ENCODE measurements around the gene MUC21. TPM values are rescaled to one million over a fixed set of nuclear protein-coding genes. Genes with fewer than 3 reads are reported as not detected.
"Not testable (repeated sequence)": the region's sequence is repeated elsewhere in the genome, so short reads cannot be mapped to it uniquely, and the experiment has no call there.

The MUC21 gene
- total RNA-seq, 3 donors from 2014 or later, result 0.12 TPM; not detected in 2

DNA sequence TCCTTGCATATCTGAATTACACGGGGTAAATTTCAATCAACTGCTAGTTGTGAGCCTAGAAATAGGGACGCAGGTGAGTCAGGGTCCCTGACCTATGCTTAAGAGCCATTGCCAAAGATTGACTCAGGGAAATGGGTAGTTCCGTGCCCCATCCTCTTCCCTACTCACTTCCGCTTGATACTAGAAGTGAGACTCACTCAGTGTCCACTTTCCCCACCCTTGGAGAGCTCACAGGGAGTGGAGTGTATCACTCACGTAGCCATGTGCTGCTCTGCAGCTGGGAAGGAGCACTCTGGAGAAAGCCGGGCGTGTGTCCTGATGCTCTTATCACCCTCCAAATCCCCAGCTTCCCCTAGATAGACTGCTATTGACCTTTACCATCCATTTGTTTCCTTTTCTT lies 26.2 kb downstream of the MUC21 start:
- H3K4me3 ChIP-seq, result no peak overlapping the region

DNA sequence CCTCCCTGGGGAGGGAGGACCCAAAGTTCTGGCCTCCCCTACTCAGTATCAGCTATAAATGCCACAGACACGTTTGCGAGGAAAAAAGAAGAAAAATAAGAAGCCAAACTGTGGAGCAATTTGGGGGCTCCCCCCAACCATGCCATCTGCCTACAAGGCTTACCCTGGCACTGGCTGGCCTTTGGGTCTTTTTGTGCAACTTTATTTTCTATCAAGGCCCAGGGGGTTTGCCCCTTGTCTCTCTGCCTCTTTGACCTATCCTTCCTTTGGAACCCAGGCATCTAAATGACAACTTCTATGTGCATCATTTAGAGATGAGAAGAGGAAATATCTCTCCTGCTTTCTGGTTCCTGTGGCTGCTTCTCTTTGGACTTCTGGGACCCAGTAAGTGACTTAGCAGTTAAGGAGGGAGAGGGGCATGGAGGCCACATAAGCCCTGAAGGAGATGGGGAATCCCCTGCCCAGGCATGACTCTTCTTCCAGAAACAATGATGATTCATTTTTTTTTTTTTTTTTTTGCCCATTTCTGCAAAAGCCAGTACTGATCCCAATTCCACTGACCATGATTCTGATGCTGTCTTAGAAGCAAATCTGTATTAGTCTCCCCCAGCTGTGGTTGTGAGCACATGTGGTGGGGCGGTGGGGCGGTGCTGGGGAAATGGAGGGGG lies 27.0 kb downstream of the MUC21 start, which contains the start of gene MUC22:
Gene MUC22, plus strand, starts transcription at position 82 of the 668 bp plus-strand sequence. Its CDS starts 233 bp downstream, at position 315.
- no peaks in the 10 kb centered on the region for H3K36me3 ChIP-seq (ENCODE audit: low read depth)
- H3K9me3 ChIP-seq, result no peaks in the 10 kb centered on the region
- TF ChIP-seq, protein P1, sequence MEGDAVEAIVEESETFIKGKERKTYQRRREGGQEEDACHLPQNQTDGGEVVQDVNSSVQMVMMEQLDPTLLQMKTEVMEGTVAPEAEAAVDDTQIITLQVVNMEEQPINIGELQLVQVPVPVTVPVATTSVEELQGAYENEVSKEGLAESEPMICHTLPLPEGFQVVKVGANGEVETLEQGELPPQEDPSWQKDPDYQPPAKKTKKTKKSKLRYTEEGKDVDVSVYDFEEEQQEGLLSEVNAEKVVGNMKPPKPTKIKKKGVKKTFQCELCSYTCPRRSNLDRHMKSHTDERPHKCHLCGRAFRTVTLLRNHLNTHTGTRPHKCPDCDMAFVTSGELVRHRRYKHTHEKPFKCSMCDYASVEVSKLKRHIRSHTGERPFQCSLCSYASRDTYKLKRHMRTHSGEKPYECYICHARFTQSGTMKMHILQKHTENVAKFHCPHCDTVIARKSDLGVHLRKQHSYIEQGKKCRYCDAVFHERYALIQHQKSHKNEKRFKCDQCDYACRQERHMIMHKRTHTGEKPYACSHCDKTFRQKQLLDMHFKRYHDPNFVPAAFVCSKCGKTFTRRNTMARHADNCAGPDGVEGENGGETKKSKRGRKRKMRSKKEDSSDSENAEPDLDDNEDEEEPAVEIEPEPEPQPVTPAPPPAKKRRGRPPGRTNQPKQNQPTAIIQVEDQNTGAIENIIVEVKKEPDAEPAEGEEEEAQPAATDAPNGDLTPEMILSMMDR (IDR thresholded peaks at IDR 0.05), result no peak
- intact Hi-C loops (cut with DNase I, micrococcal nuclease), result no loop called here
- no peaks in the 10 kb centered on the region for H3K4me1 ChIP-seq (ENCODE audit: low read depth)
- no peak for DNase-seq
- no peak within 1 kb of the TSS for H3K4me3 ChIP-seq
- no peak for ATAC-seq

More for the DNA sequence above, 26.2 kb downstream of the MUC21 start:
- H3K36me3 ChIP-seq (ENCODE audit: low read depth), result no peaks in the 10 kb centered on the region
- H3K4me1 ChIP-seq (ENCODE audit: low read depth), result no peaks in the 10 kb centered on the region
- ATAC-seq (no peak), DNase-seq (no peak)
- intact Hi-C loops (cut with DNase I, micrococcal nuclease), result no loop called here
- TF ChIP-seq, protein P1 (IDR thresholded peaks at IDR 0.05), result no peak
- no peaks in the 10 kb centered on the region for H3K9me3 ChIP-seq

DNA sequence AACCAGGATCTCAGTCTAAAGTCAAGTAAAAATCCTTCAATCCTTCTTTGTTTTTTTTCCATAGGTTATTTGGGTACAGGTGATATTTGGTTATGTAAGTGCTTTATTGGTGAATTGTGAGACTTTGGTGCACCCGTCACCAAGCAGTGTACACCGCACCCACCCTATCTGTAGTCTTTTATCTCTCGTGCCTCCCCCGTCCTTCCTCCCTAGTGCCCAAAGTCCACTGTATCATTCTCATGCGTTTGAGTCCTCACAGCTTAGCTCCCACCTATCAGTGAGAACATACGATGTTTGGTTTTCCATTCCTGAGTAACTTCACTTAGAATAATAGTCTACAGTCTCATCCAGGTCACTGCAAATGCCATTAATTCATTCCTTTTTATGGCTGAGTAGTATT lies 27.6 kb downstream of the MUC21 start:
- intact Hi-C loops (cut with DNase I, micrococcal nuclease), result no loop called here
- DNase-seq (no peak), ATAC-seq (no peak)
- no peaks in the 10 kb centered on the region for H3K9me3 ChIP-seq
- TF ChIP-seq, protein P1 (IDR thresholded peaks at IDR 0.05), result no peak
- H3K4me3 ChIP-seq, result no peak overlapping the region
- H3K36me3 ChIP-seq (ENCODE audit: low read depth), result no peaks in the 10 kb centered on the region
- H3K4me1 ChIP-seq (ENCODE audit: low read depth), result no peaks in the 10 kb centered on the region

DNA sequence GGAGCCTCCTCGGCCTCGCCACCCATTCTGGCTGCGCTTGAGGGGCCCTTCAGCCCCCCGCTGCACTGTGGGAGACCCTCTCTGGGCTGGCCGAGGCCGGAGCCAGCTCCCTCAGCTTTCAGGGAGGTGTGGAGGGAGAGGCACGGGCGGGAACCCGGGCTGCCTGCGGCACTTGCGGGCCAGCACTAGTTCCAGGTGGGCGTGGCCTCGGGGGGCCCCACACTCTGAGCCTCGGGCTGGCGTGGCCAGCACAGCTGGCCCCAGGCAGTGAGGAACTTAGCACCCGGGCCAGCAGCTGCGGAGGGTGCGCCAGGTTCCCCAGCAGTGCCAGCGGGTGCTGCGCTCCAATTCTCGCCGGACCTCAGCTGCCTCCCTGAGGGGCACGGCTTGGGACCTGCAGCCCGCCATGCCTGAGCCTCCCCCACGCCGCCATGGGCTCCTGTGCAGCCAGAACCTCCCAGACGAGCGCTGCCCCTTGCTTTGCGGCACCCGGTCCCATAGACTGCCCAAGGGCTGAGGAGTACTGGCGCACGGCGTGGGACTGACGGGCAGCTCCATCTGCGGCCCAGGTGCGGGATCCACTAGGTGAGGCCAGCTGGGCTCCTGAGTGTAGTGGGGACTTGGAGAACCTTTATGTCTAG lies 33.3 kb downstream of the MUC21 start:
- intact Hi-C loops (cut with DNase I, micrococcal nuclease), result no loop called here
- H3K4me3 ChIP-seq, result no peak overlapping the region
- ATAC-seq (no peak), DNase-seq (no peak)
- H3K36me3 ChIP-seq (ENCODE audit: low read depth), result no peaks in the 10 kb centered on the region
- TF ChIP-seq, protein P1 (IDR thresholded peaks at IDR 0.05), result no peak
- H3K4me1 ChIP-seq (ENCODE audit: low read depth), result no peaks in the 10 kb centered on the region
- no peaks in the 10 kb centered on the region for H3K9me3 ChIP-seq

DNA sequence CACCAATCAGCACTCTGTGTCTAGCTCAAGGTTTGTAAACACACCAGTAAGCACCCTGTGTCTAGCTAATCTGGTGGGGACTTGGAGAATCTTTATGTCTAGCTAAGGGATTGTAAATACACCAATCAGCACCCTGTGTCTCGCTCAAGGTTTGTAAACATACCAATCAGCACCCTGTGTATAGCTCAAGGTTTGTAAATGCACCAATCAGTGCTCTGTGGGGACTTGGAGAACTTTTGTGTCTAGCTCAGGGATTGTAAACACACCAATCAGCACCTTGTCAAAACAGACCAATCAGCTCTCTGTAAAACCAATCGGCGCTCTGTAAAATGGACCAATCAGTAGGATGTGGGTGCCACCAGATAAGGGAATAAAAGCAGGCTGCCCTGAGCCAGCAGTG lies 33.9 kb downstream of the MUC21 start:
- H3K4me3 ChIP-seq; intact Hi-C loops (cut with DNase I, micrococcal nuclease); ATAC-seq; H3K4me1 ChIP-seq (ENCODE audit: low read depth); H3K9me3 ChIP-seq; DNase-seq; H3K36me3 ChIP-seq (ENCODE audit: low read depth): not testable (repeated sequence)

DNA sequence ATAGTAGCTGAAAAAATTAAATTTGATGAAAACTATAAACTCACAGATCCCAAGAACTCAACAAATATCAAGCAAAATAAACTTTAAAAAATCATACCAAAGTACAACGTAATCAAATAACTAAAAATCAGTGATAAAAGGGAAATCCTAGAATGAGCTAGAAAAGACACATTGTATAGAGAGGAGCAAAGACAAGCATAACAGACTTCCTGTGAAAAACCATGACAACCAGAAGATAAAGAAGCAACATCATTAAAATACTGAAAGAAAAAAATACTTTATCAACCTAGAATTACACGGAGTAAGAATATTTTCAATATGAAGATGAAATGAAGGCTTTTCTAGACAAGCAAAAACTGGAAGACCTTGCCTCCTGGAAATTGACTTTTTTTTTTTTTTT lies 36.5 kb downstream of the MUC21 start:
- ATAC-seq (no peak), DNase-seq (no peak)
- intact Hi-C loops (cut with DNase I, micrococcal nuclease), result no loop called here
- Histone ChIP-seq H3K9me3 (no peaks in the 10 kb centered on the region), H3K4me1 (ENCODE audit: low read depth) (no peaks in the 10 kb centered on the region), H3K4me3 (no peak overlapping the region), H3K36me3 (ENCODE audit: low read depth) (no peaks in the 10 kb centered on the region)
- TF ChIP-seq, protein P1 (IDR thresholded peaks at IDR 0.05), result no peak

DNA sequence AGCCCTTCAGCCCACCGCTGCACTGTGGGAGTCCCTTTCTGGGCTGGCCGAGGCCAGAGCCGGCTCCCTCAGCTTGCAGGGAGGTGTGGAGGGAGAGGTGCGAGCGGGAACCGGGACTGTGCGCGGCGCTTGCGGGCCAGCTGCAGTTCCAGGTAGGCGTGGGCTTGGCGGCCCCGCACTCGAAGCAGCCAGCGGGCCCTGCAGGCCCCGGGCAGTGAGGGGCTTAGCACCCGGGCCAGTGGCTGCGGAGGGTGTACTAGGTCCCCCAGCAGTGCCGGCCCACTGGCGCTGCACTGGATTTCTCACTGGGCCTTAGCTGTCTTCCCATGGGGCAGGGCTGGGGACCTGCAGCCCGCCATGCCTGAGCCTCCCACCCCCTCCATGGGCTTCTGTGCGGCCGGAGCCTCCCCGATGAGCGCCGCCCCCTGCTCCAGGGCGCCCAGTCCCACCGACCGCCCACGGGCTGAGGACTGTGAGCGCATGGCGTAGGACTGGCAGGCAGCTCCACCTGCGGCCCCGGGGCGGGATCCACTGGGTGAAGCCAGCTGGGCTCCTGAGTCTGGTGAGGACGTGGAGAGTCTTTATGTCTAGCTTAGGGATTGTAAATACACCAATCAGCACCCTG lies 37.2 kb downstream of the MUC21 start:
- H3K36me3 ChIP-seq (ENCODE audit: low read depth); H3K4me3 ChIP-seq; intact Hi-C loops (cut with DNase I, micrococcal nuclease); H3K4me1 ChIP-seq (ENCODE audit: low read depth); H3K9me3 ChIP-seq; ATAC-seq; DNase-seq: not testable (repeated sequence)

DNA sequence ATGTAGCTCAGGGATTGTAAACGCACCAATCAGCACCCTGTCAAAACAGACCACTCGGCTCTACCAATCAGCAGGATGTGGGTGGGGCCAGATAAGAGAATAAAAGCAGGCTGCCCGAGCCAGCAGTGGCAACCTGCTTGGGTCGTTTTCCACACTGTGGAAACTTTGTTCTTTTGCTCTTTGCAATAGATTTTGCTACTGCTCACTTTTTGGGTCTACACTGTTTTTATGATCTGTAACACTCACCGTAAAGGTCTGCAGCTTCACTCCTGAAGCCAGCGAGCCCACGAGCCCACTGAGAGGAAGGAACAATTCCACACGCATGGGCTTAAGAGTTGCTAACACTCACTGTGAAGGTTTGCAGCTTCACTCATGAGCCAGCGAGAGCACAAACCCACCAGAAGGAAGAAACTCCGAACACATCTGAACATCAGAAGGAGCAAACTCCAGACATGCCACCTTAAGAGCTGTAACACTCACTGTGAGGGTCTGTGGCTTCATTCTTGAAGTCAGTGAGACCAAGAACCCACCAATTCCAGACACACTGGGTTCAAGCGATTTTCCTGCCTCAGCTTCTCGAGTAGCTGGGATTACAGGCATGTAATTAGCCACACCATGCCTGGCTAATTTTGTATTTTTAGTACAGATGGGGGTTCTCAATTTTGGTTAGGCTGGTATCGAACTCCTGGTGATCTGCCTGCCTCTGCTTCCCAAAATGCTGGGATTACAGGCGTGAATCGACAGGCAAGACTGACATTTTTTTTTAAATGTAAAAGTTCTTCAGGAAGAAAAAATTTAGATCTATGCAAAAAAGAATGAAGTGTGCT lies 38.4 kb downstream of the MUC21 start:
- H3K4me1 ChIP-seq (ENCODE audit: low read depth); ATAC-seq; H3K36me3 ChIP-seq (ENCODE audit: low read depth); H3K9me3 ChIP-seq; intact Hi-C loops (cut with DNase I, micrococcal nuclease); H3K4me3 ChIP-seq; DNase-seq: not testable (repeated sequence)

Measured in mucosa of descending colon (tissue), 3 donors.